NT2/D1 (cell line): Measurements from ENCODE around the gene ANGEL1.

Experiments used
- YY1 ChIP-seq: IDR thresholded peaks from 2 replicates; pipeline ENCODE4 v1.6.1; 2011; ENCODE audit not compliant: insufficient read length, insufficient read depth
- ZNF274 ChIP-seq: IDR thresholded peaks from 2 replicates; pipeline ENCODE4 v1.6.1; 2011; ENCODE audit warnings: mild to moderate bottlenecking, low read depth, low read length

DNA sequence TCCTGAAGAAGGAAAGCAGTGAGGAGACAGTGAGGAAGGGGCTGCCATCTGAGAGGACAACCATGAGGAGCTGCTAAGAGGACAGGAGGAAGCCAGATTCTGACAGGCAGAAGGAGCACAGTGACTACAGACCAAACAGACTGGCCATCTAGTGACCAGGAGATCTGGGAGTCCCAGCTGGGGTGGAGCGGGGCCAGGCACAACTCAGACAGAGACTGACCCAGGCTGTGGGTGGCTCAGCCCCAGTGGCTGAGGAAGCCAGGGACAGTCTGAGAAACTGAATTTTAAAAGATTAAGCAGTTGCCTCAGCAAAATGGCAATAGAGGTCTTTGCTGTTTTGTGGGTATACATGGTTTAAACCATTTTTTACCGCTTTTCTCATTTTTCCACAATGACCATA, 42.4 kb upstream of the ANGEL1 start:
- no peak for TF ChIP-seq YY1
- no peak for TF ChIP-seq ZNF274
